IPS-11a (cell line): ENCODE results near the gene ATP8A1.

ENCODE experiments used
- H3K4me3 ChIP-seq: one replicate; pipeline ENCODE4 v1.5.1; 2013; ENCODE audit warnings: low read depth, low read length, control low read depth

The ATP8A1 gene

GRCh38 chr4:42574870-42575430 lies 82.0 kb downstream of the ATP8A1 start:
- no peak overlapping the region for H3K4me3 ChIP-seq

GRCh38 chr4:42573249-42573648 lies 83.7 kb downstream of the ATP8A1 start:
- H3K4me3 ChIP-seq = no peak overlapping the region

- H3K4me3 ChIP-seq = no peak overlapping the region
Measured at GRCh38 chr4:42570221-42570620, 86.7 kb downstream of the ATP8A1 start.

- H3K4me3 ChIP-seq = no peak overlapping the region
Measured at GRCh38 chr4:42568610-42569207, 88.2 kb downstream of the ATP8A1 start.

GRCh38 chr4:42566835-42567234 lies 90.1 kb downstream of the ATP8A1 start:
- no peak overlapping the region for H3K4me3 ChIP-seq

- H3K4me3 ChIP-seq = no peak overlapping the region
Measured at GRCh38 chr4:42562016-42562415, 94.9 kb downstream of the ATP8A1 start.

GRCh38 chr4:42561031-42561430 lies 95.9 kb downstream of the ATP8A1 start:
- H3K4me3 ChIP-seq = no peak overlapping the region

GRCh38 chr4:42560467-42560861 lies 96.4 kb downstream of the ATP8A1 start:
- no peak overlapping the region for H3K4me3 ChIP-seq

GRCh38 chr4:42558156-42558555 lies 98.7 kb downstream of the ATP8A1 start:
- no peak overlapping the region for H3K4me3 ChIP-seq

- no peak overlapping the region for H3K4me3 ChIP-seq
Measured at GRCh38 chr4:42555828-42556227, 101.1 kb downstream of the ATP8A1 start.

GRCh38 chr4:42554072-42554471 lies 102.8 kb downstream of the ATP8A1 start:
- no peak overlapping the region for H3K4me3 ChIP-seq

GRCh38 chr4:42549896-42550295 lies 107.0 kb downstream of the ATP8A1 start:
- H3K4me3 ChIP-seq = no peak overlapping the region

GRCh38 chr4:42547805-42548204 lies 109.1 kb downstream of the ATP8A1 start:
- H3K4me3 ChIP-seq = no peak overlapping the region

- H3K4me3 ChIP-seq = no peak overlapping the region
Measured at GRCh38 chr4:42543762-42544161, 113.1 kb downstream of the ATP8A1 start.

- H3K4me3 ChIP-seq = no peak overlapping the region
Measured at GRCh38 chr4:42543126-42543525, 113.8 kb downstream of the ATP8A1 start.

GRCh38 chr4:42541647-42542046 lies 115.3 kb downstream of the ATP8A1 start:
- H3K4me3 ChIP-seq = no peak overlapping the region

- no peak overlapping the region for H3K4me3 ChIP-seq
Measured at GRCh38 chr4:42533042-42533441, 123.9 kb downstream of the ATP8A1 start.

GRCh38 chr4:42531341-42532030 lies 125.4 kb downstream of the ATP8A1 start:
- H3K4me3 ChIP-seq = no peak overlapping the region

- H3K4me3 ChIP-seq = no peak overlapping the region
Measured at GRCh38 chr4:42523066-42523718, 133.7 kb downstream of the ATP8A1 start.

- H3K4me3 ChIP-seq = no peak overlapping the region
Measured at GRCh38 chr4:42519803-42520417, 137.0 kb downstream of the ATP8A1 start.

- no peak overlapping the region for H3K4me3 ChIP-seq
Measured at GRCh38 chr4:42515156-42515884, 141.6 kb downstream of the ATP8A1 start.
